Left lung (tissue), 10 donors: ENCODE results near the gene POMT2. TPM values are rescaled to one million over a fixed set of nuclear protein-coding genes. Genes with fewer than 3 reads are reported as not detected.

Experiments used
- ATAC-seq: fragments of 200-7000 bp; cut with Tn5 transposase; one replicate; pipeline ENCODE4 v1.9.1; 2020; ENCODE audit warnings: moderate library complexity
- DNase-seq, 4 donors: peaks; one replicate each; pipeline ENCODE4 v3.0.0-alpha.2; 2013 to 2020
- H3K27ac ChIP-seq, 2 donors: fragments of 200-600 bp; sonication (generic) in 1 of 2; one replicate each; pipeline versions ENCODE4 v1.5.0 to v1.8.0; 2020 to 2021
- H3K27me3 ChIP-seq, 2 donors: fragments of 200-600 bp; sonication (generic) in 1 of 2; one replicate each; pipeline versions ENCODE4 v1.5.0 to v1.8.0; 2020 to 2021
- H3K36me3 ChIP-seq, 2 donors: fragments of 200-600 bp; sonication (generic) in 1 of 2; one replicate each; pipeline versions ENCODE4 v1.5.0 to v1.8.0; 2020 to 2021
- H3K4me1 ChIP-seq, 2 donors: fragments of 200-600 bp; one replicate each; pipeline ENCODE4 v1.8.0; 2021
- H3K4me3 ChIP-seq, 2 donors: fragments of 200-600 bp; sonication (generic) in 1 of 2; one replicate each; pipeline versions ENCODE4 v1.5.0 to v1.8.0; 2020 to 2021; ENCODE audit warnings: mild to moderate bottlenecking in 1 of 2
- H3K9me3 ChIP-seq, 2 donors: fragments of 200-600 bp; sonication (generic) in 1 of 2; one replicate each; pipeline versions ENCODE4 v1.5.0 to v1.8.0; 2020 to 2021
- CTCF ChIP-seq, 2 donors: fragments of 200-600 bp; sonication (generic) in 1 of 2; IDR thresholded peaks; one replicate each; pipeline versions ENCODE4 v1.5.0 to v1.8.0; 2021; ENCODE audit warnings: antibody characterized with exemption in 2 of 2
- intact Hi-C, 2 donors: fragments of 100-400 bp; cut with DNase I; formaldehyde crosslinking; loops; one replicate each; pipeline versions ENCODE4 v1.11.2 to v1.14.2; 2022
- polyA plus RNA-seq, 6 donors: library from polyadenylated mRNA; unstranded; fragments of 120-200 nt; gene quantifications; one replicate each; pipeline ENCODE4 v1.2.1, GENCODE V29; 2013; ENCODE audit not compliant: insufficient read length in 6 of 6
- total RNA-seq, 2 donors: library from RNA; stranded (reverse); fragmentation: NEBNext Ultra II Directional; extraction: Animal tissue kit (Norgen Biotek cat#: 25700); gene quantifications; one replicate each; pipeline ENCODE4 v1.2.1, GENCODE V29; 2021
- donor health status: DM: no; HTN: yes; CAD: no.
- donor health status: DM: no; HTN: no; CAD: no.

POMT2 gene
- total and polyA plus RNA-seq, 8 donors, result 25.5 to 34.3 (median 31.6) TPM

- DNase-seq, result no peak
- Histone ChIP-seq H3K9me3 (no peaks in the 10 kb centered on the region), H3K36me3 (peaks cover 0 to 40% of the 10 kb centered on the region in 2 donors), H3K4me1 (peaks cover 0 to 8% of the 10 kb centered on the region in 2 donors), H3K27ac (no peak overlapping the region), H3K4me3 (no peak overlapping the region), H3K27me3 (no peaks in the 10 kb centered on the region)
- ATAC-seq, result no peak
- intact Hi-C loops, result no loop called here
- TF ChIP-seq CTCF (IDR thresholded peaks at IDR 0.05), result no peak
Observed at GRCh38 chr14:77346495-77346894, 25.8 kb upstream of the POMT2 start.

GRCh38 chr14:77344377-77344996 lies 23.8 kb upstream of the POMT2 start:
- Histone ChIP-seq H3K27me3 (no peaks in the 10 kb centered on the region), H3K27ac (no peak overlapping the region), H3K4me3 (no peak overlapping the region), H3K36me3 (peaks cover 0 to 50% of the 10 kb centered on the region in 2 donors), H3K9me3 (no peaks in the 10 kb centered on the region), H3K4me1 (peaks cover 0 to 8% of the 10 kb centered on the region in 2 donors)
- intact Hi-C loops, result no loop called here
- DNase-seq (no peak), ATAC-seq (no peak)
- TF ChIP-seq CTCF (IDR thresholded peaks at IDR 0.05), result no peak

- peaks cover 0 to 8% of the 10 kb centered on the region in 2 donors for H3K4me1 ChIP-seq
- H3K36me3 ChIP-seq, result peaks cover 0 to 53% of the 10 kb centered on the region in 2 donors
- H3K4me3 ChIP-seq, result no peak overlapping the region
- DNase-seq (no peak), ATAC-seq (no peak)
- no peaks in the 10 kb centered on the region for H3K27me3 ChIP-seq
- no peaks in the 10 kb centered on the region for H3K9me3 ChIP-seq
- no peak overlapping the region for H3K27ac ChIP-seq
- no peak for TF ChIP-seq CTCF (IDR thresholded peaks at IDR 0.05)
- intact Hi-C loops, result no loop called here
Observed at GRCh38 chr14:77343662-77344061, 23.0 kb upstream of the POMT2 start.

- peaks cover 0 to 54% of the 10 kb centered on the region in 2 donors for H3K36me3 ChIP-seq
- H3K27me3 ChIP-seq, result no peaks in the 10 kb centered on the region
- H3K9me3 ChIP-seq, result no peaks in the 10 kb centered on the region
- peaks cover 0 to 8% of the 10 kb centered on the region in 2 donors for H3K4me1 ChIP-seq
- no peak overlapping the region for H3K27ac ChIP-seq
- ATAC-seq (no peak), DNase-seq (no peak)
- intact Hi-C loops, result no loop called here
- no peak overlapping the region for H3K4me3 ChIP-seq
- no peak for TF ChIP-seq CTCF (IDR thresholded peaks at IDR 0.05)
Observed at GRCh38 chr14:77342726-77343397, 22.2 kb upstream of the POMT2 start.

GRCh38 chr14:77340389-77340788 lies 19.7 kb upstream of the POMT2 start:
- intact Hi-C loops, result no loop called here

More at GRCh38 chr14:77340389-77340788, 19.7 kb upstream of the POMT2 start:
- Histone ChIP-seq H3K27me3 (no peaks in the 10 kb centered on the region), H3K27ac (no peak overlapping the region), H3K4me3 (no peak overlapping the region), H3K4me1 (no peaks in the 10 kb centered on the region), H3K9me3 (no peaks in the 10 kb centered on the region), H3K36me3 (peaks cover 0 to 52% of the 10 kb centered on the region in 2 donors)
- no peak for TF ChIP-seq CTCF (IDR thresholded peaks at IDR 0.05)
- ATAC-seq (no peak), DNase-seq (no peak)
